ENCODE measurements around the gene NTNG2. TPM values are rescaled to one million over a fixed set of nuclear protein-coding genes. Genes with fewer than 3 reads are reported as not detected.

NTNG2 gene
- total RNA-seq, 2 donors from 2014 or later: 1.3 TPM

GRCh38 chr9:132228062-132228461 is 66.2 kb downstream of the NTNG2 start:
- no peak overlapping the region for H3K4me3 ChIP-seq (ENCODE audit: low read length)
- H3K27me3 Mint-ChIP-seq (ENCODE audit: insufficient read depth): no peaks in the 10 kb centered on the region
- H3K27ac Mint-ChIP-seq: no peak overlapping the region
- H3K36me3 ChIP-seq (ENCODE audit: control insufficient read depth, insufficient read depth, low read length): no peaks in the 10 kb centered on the region
- H3K9ac ChIP-seq (ENCODE audit: extremely low read depth, low read length, poor library complexity, severe bottlenecking): no peak overlapping the region
- DNase-seq: no peak
- no peaks in the 10 kb centered on the region for H3K4me1 Mint-ChIP-seq
- no peaks in the 10 kb centered on the region for H3K9me3 Mint-ChIP-seq
- H3K27ac ChIP-seq (ENCODE audit: low read depth, low read length): no peak overlapping the region
- no peak for TF ChIP-seq CTCF (conservative IDR thresholded peaks at IDR 0.05)
- no peaks in the 10 kb centered on the region for H3K27me3 ChIP-seq (ENCODE audit: control insufficient read depth, insufficient read depth, low read length, poor library complexity, severe bottlenecking)
- H3K36me3 Mint-ChIP-seq (ENCODE audit: low read depth): no peaks in the 10 kb centered on the region
- no peaks in the 10 kb centered on the region for H3K4me1 ChIP-seq (ENCODE audit: control insufficient read depth, insufficient read depth, low read length)
- H3K4me3 Mint-ChIP-seq: no peak overlapping the region
- no peaks in the 10 kb centered on the region for H3K9me3 ChIP-seq (ENCODE audit: control insufficient read depth, low read length)
- WGBS, 2 experiments (ENCODE audit: insufficient coverage in 1 of 2, insufficient read length in 1 of 2): 84 to 88% methylated on average over 7 to 11 of the region's 12 CpGs

GRCh38 chr9:132230605-132231004 is 68.7 kb downstream of the NTNG2 start:
- Histone ChIP-seq H3K4me3 (ENCODE audit: low read length) (no peak overlapping the region), H3K27me3 (ENCODE audit: control insufficient read depth, insufficient read depth, low read length, poor library complexity, severe bottlenecking) (no peaks in the 10 kb centered on the region), H3K4me1 (ENCODE audit: control insufficient read depth, insufficient read depth, low read length) (no peaks in the 10 kb centered on the region), H3K9me3 (ENCODE audit: control insufficient read depth, low read length) (no peaks in the 10 kb centered on the region), H3K9ac (ENCODE audit: extremely low read depth, low read length, poor library complexity, severe bottlenecking) (no peak overlapping the region), H3K27ac (ENCODE audit: low read depth, low read length) (no peak overlapping the region), H3K36me3 (ENCODE audit: control insufficient read depth, insufficient read depth, low read length) (no peaks in the 10 kb centered on the region)
- no peak for TF ChIP-seq CTCF (conservative IDR thresholded peaks at IDR 0.05)
- H3K36me3 Mint-ChIP-seq (ENCODE audit: low read depth): no peaks in the 10 kb centered on the region
- DNase-seq: no peak
- H3K4me3 Mint-ChIP-seq: no peak overlapping the region
- no peaks in the 10 kb centered on the region for H3K4me1 Mint-ChIP-seq
- H3K27me3 Mint-ChIP-seq (ENCODE audit: insufficient read depth): no peaks in the 10 kb centered on the region
- H3K27ac Mint-ChIP-seq: no peak overlapping the region
- 87 to 90% methylated on average over 3 to 4 of the region's 4 CpGs for WGBS, 2 experiments (ENCODE audit: insufficient coverage in 1 of 2, insufficient read length in 1 of 2)
- no peaks in the 10 kb centered on the region for H3K9me3 Mint-ChIP-seq

- DNase-seq: no peak
- H3K4me1 Mint-ChIP-seq: no peaks in the 10 kb centered on the region
- Histone ChIP-seq H3K36me3 (ENCODE audit: control insufficient read depth, insufficient read depth, low read length) (no peaks in the 10 kb centered on the region), H3K4me1 (ENCODE audit: control insufficient read depth, insufficient read depth, low read length) (no peaks in the 10 kb centered on the region), H3K27ac (ENCODE audit: low read depth, low read length) (no peak overlapping the region), H3K9me3 (ENCODE audit: control insufficient read depth, low read length) (no peaks in the 10 kb centered on the region), H3K9ac (ENCODE audit: extremely low read depth, low read length, poor library complexity, severe bottlenecking) (no peak overlapping the region), H3K27me3 (ENCODE audit: control insufficient read depth, insufficient read depth, low read length, poor library complexity, severe bottlenecking) (no peaks in the 10 kb centered on the region), H3K4me3 (ENCODE audit: low read length) (no peak overlapping the region)
- H3K4me3 Mint-ChIP-seq: no peak overlapping the region
- H3K9me3 Mint-ChIP-seq: no peaks in the 10 kb centered on the region
- no peak overlapping the region for H3K27ac Mint-ChIP-seq
- 83 to 90% methylated on average over 11 to 20 of the region's 20 CpGs for WGBS, 2 experiments (ENCODE audit: insufficient coverage in 1 of 2, insufficient read length in 1 of 2)
- no peaks in the 10 kb centered on the region for H3K36me3 Mint-ChIP-seq (ENCODE audit: low read depth)
- TF ChIP-seq CTCF (conservative IDR thresholded peaks at IDR 0.05): no peak
- no peaks in the 10 kb centered on the region for H3K27me3 Mint-ChIP-seq (ENCODE audit: insufficient read depth)
Measured at GRCh38 chr9:132231019-132231701, 69.3 kb downstream of the NTNG2 start.

Data from endodermal cell (in vitro differentiated cells).